K562 (cell line): ENCODE measurements around the gene DCTN1. TPM values are rescaled to one million over a fixed set of nuclear protein-coding genes. Genes with fewer than 3 reads are reported as not detected.

Experiments
- AFF1 ChIP-seq, 2 experiments: fragments of 450-650 bp; IDR thresholded peaks; 2 replicates each; pipeline ENCODE4 v1.6.1; 2018; ENCODE audit warnings: mild to moderate bottlenecking in 2 of 2, low read depth in 1 of 2; ENCODE audit not compliant: partially characterized antibody in 2 of 2
- CHD7 ChIP-seq: fragments of 200-600 bp; sonication (generic); IDR thresholded peaks from one replicate; pipeline ENCODE4 v1.6.1; 2012; ENCODE audit warnings: mild to moderate bottlenecking, low read depth, low read length, inconsistent platforms
- CREB5 ChIP-seq: fragments of 250-450 bp; sonication (Bioruptor Pico); IDR thresholded peaks from 2 replicates; pipeline ENCODE4 v1.5.0; 2020; ENCODE audit warnings: mild to moderate bottlenecking
- RAD51 ChIP-seq: fragments of 450-650 bp; IDR thresholded peaks from 2 replicates; pipeline ENCODE4 v1.7.1; 2016; ENCODE audit warnings: low read depth, mild to moderate bottlenecking, borderline replicate concordance
- RNF219 ChIP-seq: fragments of 250-450 bp; sonication (Bioruptor Pico); IDR thresholded peaks from 2 replicates; pipeline ENCODE4 v1.5.0; 2022; ENCODE audit warnings: mild to moderate bottlenecking
- SREBF1 ChIP-seq: fragments of 150-350 bp; IDR thresholded peaks from 2 replicates; pipeline ENCODE4 v1.6.1; 2014; ENCODE audit warnings: antibody characterized with exemption, low read depth, low read length, borderline replicate concordance
- polyA plus RNA-seq, 8 experiments: library from polyadenylated mRNA; depleted of rRNA in 4 of 8; stranded (reverse) in 5 of 8; unstranded in 3 of 8; fragments of >200 nt; fragmentation: Nextera tagmentation in 2 of 8; fragmentation: Illumina TruSeq in 1 of 8; extraction: Ambion mirVana in 2 of 8; extraction: Trizol in 1 of 8; gene quantifications; 2 replicates each; pipeline versions ENCODE4 v1.2.1 to v1.2.3, GENCODE V29; 2011 to 2014; ENCODE audit warnings: inconsistent platforms in 1 of 8, missing spikeins in 1 of 8
- total RNA-seq, 7 experiments: library from RNA; depleted of rRNA in 6 of 7; stranded (reverse); fragments of >200 nt in 6 of 7; fragmentation: Illumina TruSeq in 2 of 7; extraction: Trizol in 2 of 7; gene quantifications; 2 replicates each; pipeline versions ENCODE4 v1.2.1 to v1.2.3, GENCODE V29; 2011 to 2021; ENCODE audit warnings: low replicate concordance in 1 of 7

Gene DCTN1
- total and polyA plus RNA-seq, 9 of the 15 experiments (the other 6 are each of a cell fraction or from before 2014, with no cell fraction given): 23.9 to 71.7 (median 45.0) TPM

- TF ChIP-seq RAD51 (peak; percentile 69), SREBF1 (no peak), AFF1 (IDR thresholded peaks at IDR 0.05; ENCODE audit: low read depth in 1 of 2, partially characterized antibody in 2 of 2) (no peak), CHD7 (no peak), RNF219 (CRISPR knock-in tag) (no peak), CREB5 (no peak)
Measured at GRCh38 chr2:74328074-74328473, 52.0 kb downstream of the DCTN1 start (continued).
